ENCODE data around the gene MCF2L2.

- no peak for TF ChIP-seq POLR2A (IDR thresholded peaks at IDR 0.05)
- TF ChIP-seq CTCF (IDR thresholded peaks at IDR 0.05), result no peak
Measured at GRCh38 chr3:183210341-183210740, 218.1 kb downstream of the MCF2L2 start.

Measured in thyroid gland (tissue), 4 donors.